ENCODE measurements around the gene AEBP1. TPM values are rescaled to one million over a fixed set of nuclear protein-coding genes. Genes with fewer than 3 reads are reported as not detected.

The AEBP1 gene
- total RNA-seq, 1 donor, result 267 TPM

GRCh38 chr7:44067064-44067951 is 36.8 kb upstream of the AEBP1 start:
- no peaks in the 10 kb centered on the region for H3K36me3 ChIP-seq (ENCODE audit: insufficient read depth, low read length)
- no peak overlapping the region for H3K4me3 ChIP-seq (ENCODE audit: insufficient read depth, low read length)
- H3K4me1 ChIP-seq (ENCODE audit: insufficient read depth, low read length), result peaks cover 12% of the 10 kb centered on the region
- peaks cover 15% of the 10 kb centered on the region for H4K20me1 ChIP-seq (ENCODE audit: insufficient read depth, low read length)
- no peaks in the 10 kb centered on the region for H3K27me3 ChIP-seq (ENCODE audit: insufficient read depth, low read length)
- H3K79me2 ChIP-seq (ENCODE audit: insufficient read depth, low read length), result no peaks in the 10 kb centered on the region
- TF ChIP-seq, protein P1, sequence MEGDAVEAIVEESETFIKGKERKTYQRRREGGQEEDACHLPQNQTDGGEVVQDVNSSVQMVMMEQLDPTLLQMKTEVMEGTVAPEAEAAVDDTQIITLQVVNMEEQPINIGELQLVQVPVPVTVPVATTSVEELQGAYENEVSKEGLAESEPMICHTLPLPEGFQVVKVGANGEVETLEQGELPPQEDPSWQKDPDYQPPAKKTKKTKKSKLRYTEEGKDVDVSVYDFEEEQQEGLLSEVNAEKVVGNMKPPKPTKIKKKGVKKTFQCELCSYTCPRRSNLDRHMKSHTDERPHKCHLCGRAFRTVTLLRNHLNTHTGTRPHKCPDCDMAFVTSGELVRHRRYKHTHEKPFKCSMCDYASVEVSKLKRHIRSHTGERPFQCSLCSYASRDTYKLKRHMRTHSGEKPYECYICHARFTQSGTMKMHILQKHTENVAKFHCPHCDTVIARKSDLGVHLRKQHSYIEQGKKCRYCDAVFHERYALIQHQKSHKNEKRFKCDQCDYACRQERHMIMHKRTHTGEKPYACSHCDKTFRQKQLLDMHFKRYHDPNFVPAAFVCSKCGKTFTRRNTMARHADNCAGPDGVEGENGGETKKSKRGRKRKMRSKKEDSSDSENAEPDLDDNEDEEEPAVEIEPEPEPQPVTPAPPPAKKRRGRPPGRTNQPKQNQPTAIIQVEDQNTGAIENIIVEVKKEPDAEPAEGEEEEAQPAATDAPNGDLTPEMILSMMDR (IDR thresholded peaks at IDR 0.05; ENCODE audit: extremely low read depth, low read depth, low read length), result no peak
- H3K27ac ChIP-seq (ENCODE audit: low read depth, low read length), result no peak overlapping the region
- H2AFZ ChIP-seq (ENCODE audit: low read length), result no peak overlapping the region
- peak; percentile 59 for DNase-seq (ENCODE audit: insufficient read length, low spot score, missing footprints)
- no peak overlapping the region for H3K4me2 ChIP-seq (ENCODE audit: insufficient read depth, low read length)
- no peaks in the 10 kb centered on the region for H3K9me3 ChIP-seq (ENCODE audit: low read depth, low read length)

DNA sequence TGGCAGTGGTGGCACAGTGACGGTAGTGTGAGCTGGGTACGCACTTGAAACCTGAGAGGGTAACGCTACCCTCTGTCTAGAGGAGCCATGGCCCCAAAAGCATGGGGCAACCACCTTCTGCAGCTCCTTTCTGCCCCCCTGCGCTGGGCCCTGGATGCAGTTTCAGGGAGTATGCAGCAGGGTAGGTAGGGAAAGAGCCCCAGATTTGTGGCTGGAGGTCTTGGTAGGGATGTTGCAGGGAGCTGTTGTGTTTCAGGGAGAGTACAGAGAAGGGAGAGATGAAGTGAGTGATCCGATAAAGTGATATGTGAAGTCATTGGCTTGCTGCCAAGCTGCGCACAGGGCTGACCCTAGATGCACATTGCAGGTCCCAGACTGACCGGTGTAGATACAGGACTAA is 36.1 kb upstream of the AEBP1 start:
- TF ChIP-seq, protein P1 (IDR thresholded peaks at IDR 0.05; ENCODE audit: extremely low read depth, low read depth, low read length), result no peak
- Histone ChIP-seq H2AFZ (ENCODE audit: low read length) (no peak overlapping the region), H3K4me3 (ENCODE audit: insufficient read depth, low read length) (no peak overlapping the region), H3K36me3 (ENCODE audit: insufficient read depth, low read length) (peaks cover under 1% of the 10 kb centered on the region), H3K4me2 (ENCODE audit: insufficient read depth, low read length) (no peak overlapping the region), H3K27me3 (ENCODE audit: insufficient read depth, low read length) (no peaks in the 10 kb centered on the region), H4K20me1 (ENCODE audit: insufficient read depth, low read length) (peaks cover 10% of the 10 kb centered on the region), H3K4me1 (ENCODE audit: insufficient read depth, low read length) (peaks cover 15% of the 10 kb centered on the region), H3K9me3 (ENCODE audit: low read depth, low read length) (no peaks in the 10 kb centered on the region), H3K79me2 (ENCODE audit: insufficient read depth, low read length) (no peaks in the 10 kb centered on the region), H3K27ac (ENCODE audit: low read depth, low read length) (no peak overlapping the region)
- peak; percentile 38 for DNase-seq (ENCODE audit: insufficient read length, low spot score, missing footprints)

DNA sequence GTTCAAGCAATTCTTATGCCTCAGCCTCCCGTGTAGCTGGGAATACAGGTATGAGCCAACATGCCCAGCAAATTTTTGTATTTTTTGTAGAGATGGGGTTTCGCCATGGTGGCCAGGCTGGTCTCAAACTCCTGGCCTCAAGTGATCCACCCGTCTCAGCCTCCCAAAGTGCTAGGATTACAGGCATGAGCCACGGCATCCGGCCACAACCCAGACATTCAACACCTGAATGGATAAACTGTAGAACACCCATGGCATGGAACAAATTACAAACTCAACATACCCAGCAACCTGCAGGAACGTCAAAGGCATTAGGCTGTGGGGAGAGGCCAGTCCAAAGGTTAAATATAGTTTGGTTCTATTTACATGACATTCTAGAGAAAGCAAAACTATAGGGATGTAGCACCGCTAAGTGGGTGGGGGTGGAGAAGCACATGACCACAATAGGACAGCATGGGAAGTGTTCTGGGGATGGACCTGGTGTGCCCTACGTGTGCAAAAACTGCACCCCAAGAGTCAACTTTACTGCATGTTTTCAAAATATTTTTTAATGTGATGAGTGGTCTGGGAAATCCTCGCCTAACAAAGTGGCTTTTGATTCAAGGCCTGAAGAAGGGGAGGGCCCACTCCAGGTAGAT is 32.3 kb upstream of the AEBP1 start:
- H3K27ac ChIP-seq (ENCODE audit: low read depth, low read length), result peak overlapping the region; percentile 7
- H2AFZ ChIP-seq (ENCODE audit: low read length), result no peak overlapping the region
- peaks cover 17% of the 10 kb centered on the region for H3K4me1 ChIP-seq (ENCODE audit: insufficient read depth, low read length)
- H3K36me3 ChIP-seq (ENCODE audit: insufficient read depth, low read length), result peaks cover 22% of the 10 kb centered on the region
- no peaks in the 10 kb centered on the region for H3K9me3 ChIP-seq (ENCODE audit: low read depth, low read length)
- H4K20me1 ChIP-seq (ENCODE audit: insufficient read depth, low read length), result peaks cover 2% of the 10 kb centered on the region
- no peak overlapping the region for H3K4me3 ChIP-seq (ENCODE audit: insufficient read depth, low read length)
- H3K79me2 ChIP-seq (ENCODE audit: insufficient read depth, low read length), result no peaks in the 10 kb centered on the region
- H3K27me3 ChIP-seq (ENCODE audit: insufficient read depth, low read length), result no peaks in the 10 kb centered on the region
- peak; percentile 51 for DNase-seq (ENCODE audit: insufficient read length, low spot score, missing footprints)
- no peak overlapping the region for H3K4me2 ChIP-seq (ENCODE audit: insufficient read depth, low read length)
- TF ChIP-seq, protein P1 (IDR thresholded peaks at IDR 0.05; ENCODE audit: extremely low read depth, low read depth, low read length), result no peak

Measured in osteoblast (primary cell).